Spinal cord (tissue), 10 donors: ENCODE measurements around the gene DPH1. TPM values are rescaled to one million over a fixed set of nuclear protein-coding genes. Genes with fewer than 3 reads are reported as not detected.

Experiments used
- DNase-seq, 6 donors: peaks; one replicate each; pipeline versions ENCODE4 v3.0.0 to v3.0.0-alpha.2; 2013 to 2015; ENCODE audit warnings: low spot score in 6 of 6, low read depth in 4 of 6
- H3K27ac ChIP-seq: one replicate; pipeline ENCODE4 v1.5.1; 2013; ENCODE audit warnings: low read depth, low read length, control low read depth
- H3K27me3 ChIP-seq: one replicate; pipeline ENCODE4 v1.6.1; 2013; ENCODE audit warnings: low read length; ENCODE audit not compliant: control insufficient read depth, insufficient read depth
- H3K36me3 ChIP-seq: one replicate; pipeline ENCODE4 v1.6.1; 2013; ENCODE audit warnings: low read length; ENCODE audit not compliant: control insufficient read depth, insufficient read depth
- H3K4me1 ChIP-seq: one replicate; pipeline ENCODE4 v1.6.1; 2013; ENCODE audit warnings: low read length; ENCODE audit not compliant: control insufficient read depth, insufficient read depth
- H3K4me3 ChIP-seq: one replicate; pipeline ENCODE4 v1.5.1; 2013; ENCODE audit warnings: low read depth, low read length, control low read depth
- H3K9me3 ChIP-seq: one replicate; pipeline ENCODE4 v1.6.1; 2013; ENCODE audit warnings: low read length; ENCODE audit not compliant: control insufficient read depth, insufficient read depth
- WGBS: methylation state at CpG from one replicate; pipeline ENCODE4 v1.1.5; 2013; ENCODE audit warnings: missing lambda C conversion rate; ENCODE audit not compliant: insufficient coverage; 5-methylcytosine and 5-hydroxymethylcytosine counted together
- polyA plus RNA-seq, 2 donors: library from polyadenylated mRNA; unstranded; fragments of 120-200 nt; gene quantifications; one replicate each; pipeline ENCODE4 v1.2.1, GENCODE V29; 2013; ENCODE audit not compliant: insufficient read length in 2 of 2
- total RNA-seq, 2 donors: library from RNA; depleted of rRNA in 1 of 2; stranded (reverse); fragments of 120-200 nt in 1 of 2; fragments of >200 nt in 1 of 2; gene quantifications; one replicate each; pipeline versions ENCODE4 v1.2.3 to v1.2.4, GENCODE V29; 2013 to 2014
- donor health status: healthy.

Gene DPH1
- total and polyA plus RNA-seq, 4 donors = 21.5 to 83.7 (median 46.5) TPM

GRCh38 chr17:1995321-1995892 lies 34.5 kb upstream of the DPH1 start:
- 78% methylated on average over 11 of the region's 16 CpGs for WGBS
- no peak overlapping the region for H3K27ac ChIP-seq
- no peak for DNase-seq
- peaks cover 6% of the 10 kb centered on the region for H3K27me3 ChIP-seq
- no peak overlapping the region for H3K4me3 ChIP-seq
- peaks cover 7% of the 10 kb centered on the region for H3K36me3 ChIP-seq
- peaks cover 48% of the 10 kb centered on the region for H3K4me1 ChIP-seq
- no peaks in the 10 kb centered on the region for H3K9me3 ChIP-seq

DNA sequence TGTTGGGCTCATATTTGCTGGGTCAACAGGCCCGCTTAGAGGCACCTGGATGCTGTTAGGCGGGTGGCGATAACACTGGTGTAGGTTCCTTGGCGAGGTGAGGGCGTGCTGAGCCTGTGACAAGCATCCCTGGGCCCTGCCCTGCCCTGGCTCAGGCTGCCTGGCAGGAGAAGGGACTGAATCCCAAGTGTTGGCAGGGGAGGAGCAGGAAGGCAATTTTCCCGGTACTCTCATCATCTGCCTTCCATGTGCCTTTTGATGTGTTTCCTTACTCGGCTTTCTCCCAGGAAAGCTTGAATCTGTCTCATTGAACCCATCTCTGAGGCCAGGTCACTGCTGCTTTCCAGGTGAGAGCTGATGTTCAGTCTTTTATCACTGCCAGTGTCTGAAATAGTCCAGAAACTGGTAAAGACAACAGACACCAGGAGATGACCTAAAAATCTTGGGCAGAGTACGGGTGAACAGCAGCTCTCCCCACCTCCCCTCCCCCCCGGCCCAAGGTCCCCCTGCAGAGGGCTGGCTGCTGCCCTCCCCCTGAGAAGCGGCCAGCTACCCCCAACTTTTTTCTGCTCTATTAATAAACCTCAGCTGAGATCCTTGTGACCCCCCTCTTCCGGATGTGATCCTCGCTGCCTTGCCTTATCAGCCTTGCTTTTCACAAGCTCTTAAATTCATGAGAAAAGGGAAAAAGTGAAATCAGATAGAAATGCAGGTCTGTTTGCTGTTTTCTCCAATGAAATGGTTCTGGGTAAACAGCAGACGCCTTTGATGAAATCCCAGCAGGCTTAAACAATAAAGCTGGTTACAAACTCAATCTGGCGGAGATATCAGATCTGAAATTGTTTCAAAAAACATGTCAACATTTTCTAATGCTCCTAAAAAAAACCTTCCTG lies 33.8 kb upstream of the DPH1 start:
- no peak overlapping the region for H3K4me3 ChIP-seq
- no peak overlapping the region for H3K27ac ChIP-seq
- no peaks in the 10 kb centered on the region for H3K9me3 ChIP-seq
- peaks cover 7% of the 10 kb centered on the region for H3K36me3 ChIP-seq
- H3K4me1 ChIP-seq = peaks cover 48% of the 10 kb centered on the region
- peaks cover 6% of the 10 kb centered on the region for H3K27me3 ChIP-seq
- DNase-seq = peak in 2 of 6 donors; percentile 60 to 64
- WGBS = 66% methylated on average over 10 of the region's 14 CpGs

GRCh38 chr17:1996800-1997288 lies 33.1 kb upstream of the DPH1 start:
- Histone ChIP-seq H3K4me1 (peaks cover 52% of the 10 kb centered on the region), H3K4me3 (no peak overlapping the region), H3K27ac (no peak overlapping the region), H3K27me3 (peaks cover 6% of the 10 kb centered on the region), H3K9me3 (no peaks in the 10 kb centered on the region), H3K36me3 (peaks cover 7% of the 10 kb centered on the region)
- DNase-seq = no peak
- WGBS = 71% methylated on average over 9 of the region's 9 CpGs

DNA sequence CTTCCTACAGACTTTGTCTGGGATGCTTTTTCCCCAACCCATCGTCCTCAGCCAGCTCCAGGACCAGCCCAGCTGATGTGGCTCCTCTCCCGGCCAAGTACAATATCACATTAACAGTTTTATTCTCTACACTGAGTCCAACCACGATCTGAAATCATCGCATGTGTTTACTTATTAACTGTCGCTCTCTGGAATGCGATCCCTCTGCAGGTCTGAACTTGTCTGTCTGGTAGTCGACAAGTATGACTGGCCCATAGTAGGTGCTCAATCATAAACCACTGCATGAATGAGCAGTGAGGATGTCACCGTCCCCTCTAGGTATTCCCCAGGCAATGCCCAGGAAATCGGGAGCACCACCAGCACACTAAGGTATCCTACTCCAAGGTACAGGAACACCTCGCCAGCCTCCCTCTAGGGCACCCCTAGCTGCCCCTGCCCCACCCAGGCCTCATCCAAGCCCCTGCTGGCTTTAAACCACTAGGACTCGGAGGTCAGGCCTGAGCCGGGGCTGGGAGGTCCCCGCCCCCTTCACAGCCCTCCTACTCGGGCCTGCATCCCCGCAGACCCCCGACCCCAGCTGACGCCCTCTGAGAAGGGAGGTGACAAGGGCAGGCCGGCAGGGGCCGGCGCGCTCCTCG lies 32.5 kb upstream of the DPH1 start:
- Histone ChIP-seq H3K4me3 (no peak overlapping the region), H3K27ac (no peak overlapping the region), H3K9me3 (no peaks in the 10 kb centered on the region), H3K4me1 (peaks cover 50% of the 10 kb centered on the region), H3K27me3 (peaks cover 6% of the 10 kb centered on the region), H3K36me3 (peaks cover 7% of the 10 kb centered on the region)
- 44% methylated on average over 19 of the region's 22 CpGs for WGBS
- no peak for DNase-seq

- no peak overlapping the region for H3K4me3 ChIP-seq
- no peak for DNase-seq
- peaks cover 6% of the 10 kb centered on the region for H3K27me3 ChIP-seq
- 4% methylated on average over 85 of the region's 92 CpGs for WGBS
- H3K36me3 ChIP-seq = peaks cover 13% of the 10 kb centered on the region
- no peaks in the 10 kb centered on the region for H3K9me3 ChIP-seq
- H3K4me1 ChIP-seq = peaks cover 55% of the 10 kb centered on the region
- no peak overlapping the region for H3K27ac ChIP-seq
Observed at GRCh38 chr17:1997927-1998742, 31.8 kb upstream of the DPH1 start.

DNA sequence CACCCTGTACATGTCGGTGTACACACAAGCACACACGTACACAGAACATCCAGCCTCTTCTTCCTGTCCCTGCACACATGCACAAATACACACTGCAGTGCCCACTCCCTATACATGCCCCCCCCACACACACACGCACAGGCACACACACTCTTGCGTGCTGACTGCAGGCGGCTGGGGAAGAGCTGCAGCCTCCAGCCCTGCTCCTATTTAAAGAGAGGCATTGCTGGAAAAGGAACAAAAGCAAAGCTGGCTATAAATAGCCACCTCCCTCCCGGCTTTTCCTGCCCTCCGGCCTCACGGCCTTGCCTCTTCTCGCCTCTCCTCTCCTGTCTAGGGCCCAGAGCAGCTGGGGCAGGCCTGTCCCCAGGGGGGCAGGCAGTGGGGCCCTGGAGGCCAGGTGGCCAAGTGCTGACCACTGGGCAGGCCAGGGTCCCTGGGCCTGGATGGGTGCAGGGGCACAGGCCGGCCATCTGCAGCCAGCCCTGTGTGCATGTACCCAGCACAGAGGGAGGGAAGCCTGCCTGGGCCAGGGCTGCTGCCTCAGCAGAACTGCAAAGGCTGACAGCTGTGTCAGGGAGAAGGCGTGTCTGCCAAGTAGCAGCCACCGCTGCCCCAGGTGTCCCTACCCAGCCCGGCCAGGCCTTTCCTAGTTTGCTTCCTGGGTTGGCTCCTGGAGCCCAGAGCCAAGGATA lies 30.2 kb upstream of the DPH1 start:
- peaks cover 15% of the 10 kb centered on the region for H3K36me3 ChIP-seq
- peak overlapping the region; percentile 73 for H3K27ac ChIP-seq
- H3K4me1 ChIP-seq = peaks cover 52% of the 10 kb centered on the region
- no peaks in the 10 kb centered on the region for H3K9me3 ChIP-seq
- H3K27me3 ChIP-seq = peaks cover 6% of the 10 kb centered on the region
- peak in 2 of 6 donors; percentile 60 to 80 for DNase-seq
- WGBS = 35% methylated on average over 10 of the region's 13 CpGs
- no peak overlapping the region for H3K4me3 ChIP-seq

DNA sequence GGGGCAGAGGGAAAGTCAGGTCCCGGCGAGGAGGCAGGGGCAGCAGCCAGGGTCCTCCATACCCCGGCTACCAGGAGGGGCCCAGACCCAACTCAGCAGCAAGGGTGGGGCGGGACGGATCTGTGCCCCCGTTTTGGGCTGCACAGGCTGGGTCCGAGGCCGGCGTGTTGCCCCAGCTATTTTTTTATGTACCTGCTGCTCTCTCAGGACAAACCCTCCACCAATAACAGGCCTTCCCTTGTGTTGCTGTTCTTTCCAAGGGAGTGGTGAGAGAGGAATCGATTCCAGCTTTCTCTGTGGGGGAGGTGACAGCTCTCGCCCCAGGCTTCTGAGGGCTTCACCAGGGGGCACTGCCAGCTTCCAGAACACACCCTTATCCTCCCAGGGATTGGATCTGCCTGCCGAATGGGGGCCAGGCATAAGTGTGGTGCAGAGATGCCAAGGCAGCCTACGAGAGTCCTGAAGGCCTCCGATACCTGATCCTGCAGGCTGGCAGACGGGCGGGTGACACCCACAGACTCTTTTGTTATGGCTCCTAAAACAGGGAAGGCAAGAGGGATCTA lies 27.1 kb upstream of the DPH1 start:
- Histone ChIP-seq H3K9me3 (no peaks in the 10 kb centered on the region), H3K4me3 (no peak overlapping the region), H3K4me1 (peaks cover 30% of the 10 kb centered on the region), H3K27me3 (peaks cover 2% of the 10 kb centered on the region), H3K36me3 (peaks cover 15% of the 10 kb centered on the region), H3K27ac (no peak overlapping the region)
- whole genome bisulfite sequencing = 54% methylated on average over 11 of the region's 16 CpGs
- DNase-seq = no peak

- Histone ChIP-seq H3K4me1 (peaks cover 26% of the 10 kb centered on the region), H3K9me3 (no peaks in the 10 kb centered on the region), H3K27me3 (peaks cover 2% of the 10 kb centered on the region), H3K27ac (no peak overlapping the region), H3K4me3 (no peak overlapping the region), H3K36me3 (peaks cover 15% of the 10 kb centered on the region)
- no peak for DNase-seq
- WGBS = 91% methylated on average over 13 of the region's 13 CpGs
Observed at GRCh38 chr17:2003525-2003924, 26.4 kb upstream of the DPH1 start.
